ENCODE measurements around the gene PRKCZ. TPM values are rescaled to one million over a fixed set of nuclear protein-coding genes. Genes with fewer than 3 reads are reported as not detected.

PRKCZ gene
- total and polyA plus RNA-seq, 2 donors (not counting 1 experiment from before 2014, with no cell fraction given): 1.6 to 2.0 TPM

GRCh38 chr1:2231532-2232254 is 181.5 kb downstream of the PRKCZ start:
- peaks cover 9% of the 10 kb centered on the region for H3K36me3 ChIP-seq (ENCODE audit: control insufficient read depth, insufficient read depth, low read length)
- H3K27me3 ChIP-seq (ENCODE audit: control insufficient read depth, insufficient read depth, low read length): no peaks in the 10 kb centered on the region
- peaks cover 4% of the 10 kb centered on the region for H4K20me1 ChIP-seq (ENCODE audit: control insufficient read depth, extremely low read depth, insufficient read depth, low read length)
- peak overlapping the region; percentile 87 for H3K9ac ChIP-seq (ENCODE audit: insufficient read depth, low read length)
- H3K4me1 ChIP-seq (ENCODE audit: control insufficient read depth, extremely low read depth, insufficient read depth, low read length): peaks cover 25% of the 10 kb centered on the region
- H3K9me3 ChIP-seq (ENCODE audit: control insufficient read depth, insufficient read depth, low read depth, low read length): no peaks in the 10 kb centered on the region
- DNase-seq (ENCODE audit: low read depth in 2 of 2): peak; percentile 72 to 81
- H3K4me3 ChIP-seq (replicated peaks in 1 of 4; ENCODE audit: control extremely low read depth in 1 of 4, insufficient read depth in 1 of 4, low read depth in 3 of 4, low read length in 4 of 4): peak overlapping the region; percentile 69 to 90 (median 79)
- H3K4me2 ChIP-seq (ENCODE audit: extremely low read depth, insufficient read depth, low read length): peak overlapping the region; percentile 99
- no peak overlapping the region for H2AFZ ChIP-seq (ENCODE audit: low read length)
- TF ChIP-seq EZH2 (IDR thresholded peaks at IDR 0.05; ENCODE audit: low read length, missing control alignments) (no peak), CTCF (conservative IDR thresholded peaks at IDR 0.05 in 1 of 2, IDR thresholded peaks at IDR 0.05 in 1 of 2; ENCODE audit: low read depth in 1 of 2, low read length in 2 of 2) (no peak)
- peak overlapping the region; percentile 86 for H3K27ac ChIP-seq (ENCODE audit: insufficient read depth, low read length)
- peaks cover 78% of the 10 kb centered on the region for H3K79me2 ChIP-seq (ENCODE audit: control insufficient read depth, insufficient read depth, low read length)

- no peak for TF ChIP-seq EZH2 (IDR thresholded peaks at IDR 0.05; ENCODE audit: low read length, missing control alignments)
- no peak for TF ChIP-seq CTCF (conservative IDR thresholded peaks at IDR 0.05 in 1 of 2, IDR thresholded peaks at IDR 0.05 in 1 of 2; ENCODE audit: low read depth in 1 of 2, low read length in 2 of 2)
- peaks cover 4% of the 10 kb centered on the region for H4K20me1 ChIP-seq (ENCODE audit: control insufficient read depth, extremely low read depth, insufficient read depth, low read length)
- peak overlapping the region; percentile 86 for H3K27ac ChIP-seq (ENCODE audit: insufficient read depth, low read length)
- peaks cover 85% of the 10 kb centered on the region for H3K79me2 ChIP-seq (ENCODE audit: control insufficient read depth, insufficient read depth, low read length)
- H3K4me1 ChIP-seq (ENCODE audit: control insufficient read depth, extremely low read depth, insufficient read depth, low read length): peaks cover 25% of the 10 kb centered on the region
- H3K4me3 ChIP-seq (replicated peaks in 1 of 4; ENCODE audit: control extremely low read depth in 1 of 4, insufficient read depth in 1 of 4, low read depth in 3 of 4, low read length in 4 of 4): peak overlapping the region; percentile 69 to 90 (median 79)
- no peaks in the 10 kb centered on the region for H3K9me3 ChIP-seq (ENCODE audit: control insufficient read depth, insufficient read depth, low read depth, low read length)
- H3K9ac ChIP-seq (ENCODE audit: insufficient read depth, low read length): peak overlapping the region; percentile 58
- no peaks in the 10 kb centered on the region for H3K27me3 ChIP-seq (ENCODE audit: control insufficient read depth, insufficient read depth, low read length)
- H3K36me3 ChIP-seq (ENCODE audit: control insufficient read depth, insufficient read depth, low read length): peaks cover 11% of the 10 kb centered on the region
- H3K4me2 ChIP-seq (ENCODE audit: extremely low read depth, insufficient read depth, low read length): peak overlapping the region; percentile 99
- no peak overlapping the region for H2AFZ ChIP-seq (ENCODE audit: low read length)
- no peak for DNase-seq (ENCODE audit: low read depth in 2 of 2)
These were observed 182.2 kb downstream of the PRKCZ start for GRCh38 chr1:2232255-2232915.

GRCh38 chr1:2232916-2233438 is 182.8 kb downstream of the PRKCZ start:
- no peaks in the 10 kb centered on the region for H3K9me3 ChIP-seq (ENCODE audit: control insufficient read depth, insufficient read depth, low read depth, low read length)
- DNase-seq (ENCODE audit: low read depth in 2 of 2): peak in 1 of 2 donors; percentile 21
- peaks cover 25% of the 10 kb centered on the region for H3K4me1 ChIP-seq (ENCODE audit: control insufficient read depth, extremely low read depth, insufficient read depth, low read length)
- peak overlapping the region; percentile 99 for H3K4me2 ChIP-seq (ENCODE audit: extremely low read depth, insufficient read depth, low read length)
- no peak for TF ChIP-seq CTCF (conservative IDR thresholded peaks at IDR 0.05 in 1 of 2, IDR thresholded peaks at IDR 0.05 in 1 of 2; ENCODE audit: low read depth in 1 of 2, low read length in 2 of 2)
- TF ChIP-seq EZH2 (IDR thresholded peaks at IDR 0.05; ENCODE audit: low read length, missing control alignments): no peak
- peak overlapping the region; percentile 69 to 90 (median 79) for H3K4me3 ChIP-seq (replicated peaks in 1 of 4; ENCODE audit: control extremely low read depth in 1 of 4, insufficient read depth in 1 of 4, low read depth in 3 of 4, low read length in 4 of 4)
- no peak overlapping the region for H2AFZ ChIP-seq (ENCODE audit: low read length)
- H3K36me3 ChIP-seq (ENCODE audit: control insufficient read depth, insufficient read depth, low read length): peaks cover 11% of the 10 kb centered on the region
- H3K27ac ChIP-seq (ENCODE audit: insufficient read depth, low read length): peak overlapping the region; percentile 86
- no peak overlapping the region for H3K9ac ChIP-seq (ENCODE audit: insufficient read depth, low read length)
- peaks cover 4% of the 10 kb centered on the region for H4K20me1 ChIP-seq (ENCODE audit: control insufficient read depth, extremely low read depth, insufficient read depth, low read length)
- peaks cover 91% of the 10 kb centered on the region for H3K79me2 ChIP-seq (ENCODE audit: control insufficient read depth, insufficient read depth, low read length)
- no peaks in the 10 kb centered on the region for H3K27me3 ChIP-seq (ENCODE audit: control insufficient read depth, insufficient read depth, low read length)
